NCI-H2196 (cell line): Measurements from ENCODE around the gene LPCAT3.
"Not testable (repeated sequence)": the region's sequence is repeated elsewhere in the genome, so short reads cannot be mapped to it uniquely, and the experiment has no call there.

Experiments
- DNase-seq: peaks from one replicate; lab custom pipeline; 2025; ENCODE audit not compliant: unreplicated experiment; lab: John Stamatoyannopoulos, UW

Gene LPCAT3

DNA sequence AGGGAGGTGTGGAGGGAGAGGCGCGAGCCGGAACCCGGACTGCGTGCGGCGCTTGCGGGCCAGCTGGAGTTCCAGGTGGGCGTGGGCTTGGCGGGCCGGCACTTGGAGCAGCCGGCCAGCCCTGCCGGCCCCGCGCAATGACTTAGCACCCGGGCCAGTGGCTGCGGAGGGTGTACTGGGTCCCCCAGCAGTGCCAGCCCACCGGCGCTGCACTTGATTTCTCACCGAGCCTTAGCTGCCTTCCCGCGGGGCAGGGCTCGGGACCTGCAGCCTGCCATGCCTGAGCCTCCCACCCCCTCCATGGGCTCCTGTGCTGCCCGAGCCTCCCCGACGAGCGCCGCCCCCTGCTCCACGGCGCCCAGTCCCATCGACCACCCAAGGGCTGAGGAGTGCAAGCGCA is 19.1 kb upstream of the LPCAT3 start:
- DNase-seq: not testable (repeated sequence)

DNA sequence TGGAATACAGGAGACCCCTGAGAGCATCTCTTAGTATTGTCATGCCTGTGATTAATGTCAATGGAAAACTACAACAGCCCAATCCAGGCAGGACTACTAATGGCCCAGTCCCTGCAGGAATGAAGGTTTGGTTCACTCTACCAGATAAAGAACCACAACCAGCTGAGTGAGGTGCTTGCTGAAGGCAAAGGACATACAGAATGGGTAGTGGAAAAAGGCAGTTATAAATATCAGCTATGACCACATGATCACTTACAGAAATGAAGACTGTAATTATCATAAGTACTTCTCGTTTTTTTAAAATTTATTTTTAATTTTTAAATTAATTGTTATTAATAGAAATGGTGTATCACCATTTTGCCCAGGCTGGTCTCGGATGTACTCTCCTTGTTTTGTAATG is 17.2 kb upstream of the LPCAT3 start:
- DNase-seq: no peak

DNA sequence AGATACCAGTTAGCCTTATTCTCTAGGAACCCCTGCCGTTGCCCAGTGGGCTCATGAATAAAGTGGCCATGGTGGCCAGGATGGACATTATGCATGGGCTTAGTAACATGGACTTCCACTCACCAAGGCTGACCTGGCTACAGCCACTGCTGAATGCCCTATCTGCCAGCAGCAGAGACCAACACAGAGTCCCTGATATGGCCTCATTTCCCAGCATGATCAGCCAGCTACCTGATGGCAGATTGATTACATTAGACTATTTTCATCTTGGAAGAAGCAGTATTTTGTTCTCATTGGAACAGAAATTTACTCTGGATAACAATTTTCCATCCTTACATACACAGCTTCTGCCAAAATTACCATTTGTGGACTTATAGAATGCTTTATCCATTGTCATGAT is 16.2 kb upstream of the LPCAT3 start:
- no peak for DNase-seq

DNA sequence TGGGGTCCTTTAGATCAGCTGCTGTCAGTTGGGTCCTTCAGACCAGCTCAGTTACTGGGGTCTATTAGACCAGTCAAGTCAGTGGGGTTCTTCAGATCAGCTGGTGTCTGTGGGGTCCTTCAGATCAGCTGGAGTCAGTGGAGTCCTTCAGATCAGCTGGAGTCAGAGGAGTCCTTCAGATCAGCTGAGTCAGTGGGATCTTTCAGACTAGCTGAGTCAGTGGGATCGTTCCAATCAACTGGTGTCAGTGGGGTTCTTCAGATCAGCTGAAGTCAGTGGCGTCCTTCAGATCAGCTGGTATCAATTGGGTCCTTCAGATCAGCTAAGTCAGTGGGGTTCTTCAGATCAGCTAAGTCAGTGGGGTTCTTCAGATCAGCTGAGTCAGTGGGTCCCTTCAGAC is 14.7 kb upstream of the LPCAT3 start:
- DNase-seq: no peak

DNA sequence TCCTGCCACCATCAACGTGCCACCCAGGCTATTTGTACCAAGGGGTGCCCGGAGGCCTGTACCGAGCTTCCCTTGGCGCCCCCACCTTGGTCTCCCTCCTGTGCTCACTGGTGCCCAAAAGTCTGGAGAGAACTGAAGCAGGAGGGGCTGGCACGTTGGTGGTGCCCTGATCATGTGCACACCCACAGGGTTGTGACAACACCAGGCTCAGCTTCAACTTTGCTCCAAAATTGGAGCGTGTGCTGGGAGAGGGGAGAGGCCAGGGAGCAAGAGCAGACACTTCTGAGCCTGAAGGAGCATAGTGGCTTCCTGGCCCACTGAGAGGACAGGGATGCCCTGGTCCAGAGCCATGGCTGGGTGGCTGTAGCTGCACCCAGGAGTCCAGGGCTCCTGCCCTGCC is 13.0 kb upstream of the LPCAT3 start:
- DNase-seq: no peak

DNA sequence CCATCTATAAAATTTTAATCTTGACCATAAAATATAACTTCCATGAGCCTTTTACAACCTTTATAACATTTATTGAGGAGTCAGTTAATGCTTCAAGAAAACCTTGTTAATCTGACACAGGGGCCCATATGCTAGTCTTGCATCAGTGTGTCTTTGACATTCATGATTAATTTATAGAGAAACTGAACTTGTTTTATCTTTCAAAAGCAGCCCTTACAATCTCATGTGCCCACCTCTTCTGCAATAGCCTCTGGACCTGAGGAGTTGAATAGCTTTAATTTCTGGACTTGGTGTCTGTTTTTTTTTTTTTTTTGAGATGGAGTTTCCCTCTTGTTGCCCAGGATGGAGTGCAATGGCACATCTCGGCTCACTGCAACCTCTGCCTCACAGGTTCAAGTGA is 8.6 kb upstream of the LPCAT3 start:
- DNase-seq: no peak

DNA sequence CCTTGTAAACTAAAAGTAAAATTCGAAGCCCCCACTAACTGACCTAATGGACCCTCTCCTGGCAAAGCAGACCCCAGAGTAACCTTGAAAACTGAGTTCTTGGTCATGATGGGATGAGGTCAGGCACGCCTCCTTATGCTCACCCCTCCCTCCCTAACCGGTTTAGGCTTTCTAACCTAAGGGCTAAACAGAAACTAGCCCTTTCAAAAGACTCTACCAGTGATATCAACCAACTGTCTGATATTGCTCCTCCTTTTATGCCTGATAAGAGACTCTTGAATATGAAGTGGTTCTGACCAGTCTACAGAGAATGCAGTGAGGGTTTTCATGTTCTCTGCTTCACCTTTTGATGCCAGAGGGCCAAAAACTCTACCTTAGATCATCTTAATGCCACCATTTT is 4.8 kb upstream of the LPCAT3 start:
- no peak for DNase-seq

DNA sequence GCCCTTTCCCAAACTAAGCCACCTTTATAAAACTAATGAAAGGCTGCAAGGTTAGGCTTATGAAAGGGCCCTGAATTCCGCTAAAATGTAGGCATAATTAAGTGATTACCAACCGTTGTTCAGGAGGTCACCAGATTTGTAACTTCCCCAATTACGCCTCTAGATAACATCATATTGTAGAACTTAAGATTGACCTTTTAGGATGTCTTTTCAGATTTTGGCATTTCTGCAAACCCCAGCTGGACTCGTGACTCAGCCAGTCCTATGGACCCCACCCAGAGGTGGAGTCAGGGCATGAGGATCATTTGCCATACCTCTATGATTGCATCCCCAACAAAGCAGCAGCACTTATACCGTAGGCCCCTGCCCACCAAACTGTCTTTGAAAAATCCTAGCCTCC is 3.7 kb upstream of the LPCAT3 start:
- no peak for DNase-seq

DNA sequence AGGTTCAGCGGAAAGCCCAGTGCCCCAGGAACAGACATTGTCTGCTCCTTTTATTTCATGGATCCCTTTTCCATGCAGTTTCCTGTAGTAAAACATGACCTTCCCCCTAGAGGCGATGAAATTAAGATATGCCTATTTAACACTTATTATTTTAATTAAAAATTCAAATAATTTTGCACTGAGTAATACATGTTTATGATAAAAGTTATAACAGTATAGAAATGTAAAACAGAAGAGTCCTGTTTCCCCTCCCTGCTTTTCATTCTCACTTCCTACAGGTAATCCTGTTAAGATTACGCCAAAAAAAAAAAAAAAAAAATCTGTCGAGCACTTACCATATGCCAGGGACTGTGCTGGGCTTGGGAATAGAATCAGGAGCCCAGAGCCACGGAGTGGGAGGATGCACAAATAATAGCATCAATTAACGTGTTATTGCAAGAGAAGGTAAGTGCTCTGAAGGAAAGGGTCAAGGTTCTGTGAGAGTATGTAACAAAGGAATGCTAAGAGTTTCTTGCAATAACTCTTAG is 830 bp upstream of the LPCAT3 start:
- DNase-seq: no peak

DNA sequence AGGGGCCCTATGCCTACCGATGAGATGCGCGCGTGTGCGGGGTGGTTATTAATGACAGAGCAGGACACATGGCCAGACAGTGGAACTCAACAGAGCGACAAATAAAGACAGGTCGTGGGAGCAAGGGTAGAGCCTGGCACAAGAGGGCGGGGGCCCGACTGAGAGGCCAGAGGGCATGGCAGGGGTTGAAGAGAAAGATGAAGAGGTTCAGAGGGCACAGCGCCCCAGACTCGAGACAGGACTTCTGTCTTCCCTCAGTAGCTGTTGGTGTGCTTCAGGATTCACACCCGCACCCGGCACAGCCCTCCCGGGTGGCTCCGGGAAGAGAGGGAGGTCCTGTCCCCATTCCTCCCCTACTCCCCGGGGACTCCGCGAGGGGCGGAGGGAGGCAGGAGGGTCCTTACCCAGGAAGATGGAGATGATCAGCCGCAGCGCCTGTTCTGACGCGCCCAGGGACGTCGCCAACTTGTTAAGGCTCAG is 366 bp downstream of the LPCAT3 start:
- no peak for DNase-seq

DNA sequence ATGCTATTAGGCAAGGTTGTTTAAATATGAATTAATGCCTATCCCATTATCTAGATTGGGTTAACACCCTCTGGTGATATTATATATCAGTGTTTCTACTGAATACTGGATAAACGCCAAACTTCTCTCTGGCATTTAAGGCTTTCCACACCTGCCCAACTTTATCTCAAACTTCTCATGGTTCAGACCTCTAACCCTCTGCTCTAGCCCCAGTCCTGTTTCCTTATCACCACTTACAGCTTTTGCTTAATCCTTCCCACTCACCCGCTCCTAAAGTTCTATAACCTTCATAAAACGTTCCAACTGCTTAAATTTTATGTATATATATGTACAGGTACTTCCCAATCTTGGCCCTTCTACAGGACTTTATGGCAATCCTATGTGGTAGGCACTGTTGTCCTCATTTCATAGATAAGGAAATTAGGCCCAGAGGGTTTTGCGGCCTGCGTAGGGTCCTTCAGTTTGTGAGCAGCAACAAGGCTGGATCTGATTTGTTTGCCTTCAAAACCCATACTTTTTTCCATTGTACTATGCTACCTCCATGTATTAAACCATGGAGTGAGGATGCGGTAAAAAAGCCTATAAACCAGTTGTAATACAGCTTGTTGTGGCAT is 1.2 kb downstream of the LPCAT3 start:
- DNase-seq: no peak

DNA sequence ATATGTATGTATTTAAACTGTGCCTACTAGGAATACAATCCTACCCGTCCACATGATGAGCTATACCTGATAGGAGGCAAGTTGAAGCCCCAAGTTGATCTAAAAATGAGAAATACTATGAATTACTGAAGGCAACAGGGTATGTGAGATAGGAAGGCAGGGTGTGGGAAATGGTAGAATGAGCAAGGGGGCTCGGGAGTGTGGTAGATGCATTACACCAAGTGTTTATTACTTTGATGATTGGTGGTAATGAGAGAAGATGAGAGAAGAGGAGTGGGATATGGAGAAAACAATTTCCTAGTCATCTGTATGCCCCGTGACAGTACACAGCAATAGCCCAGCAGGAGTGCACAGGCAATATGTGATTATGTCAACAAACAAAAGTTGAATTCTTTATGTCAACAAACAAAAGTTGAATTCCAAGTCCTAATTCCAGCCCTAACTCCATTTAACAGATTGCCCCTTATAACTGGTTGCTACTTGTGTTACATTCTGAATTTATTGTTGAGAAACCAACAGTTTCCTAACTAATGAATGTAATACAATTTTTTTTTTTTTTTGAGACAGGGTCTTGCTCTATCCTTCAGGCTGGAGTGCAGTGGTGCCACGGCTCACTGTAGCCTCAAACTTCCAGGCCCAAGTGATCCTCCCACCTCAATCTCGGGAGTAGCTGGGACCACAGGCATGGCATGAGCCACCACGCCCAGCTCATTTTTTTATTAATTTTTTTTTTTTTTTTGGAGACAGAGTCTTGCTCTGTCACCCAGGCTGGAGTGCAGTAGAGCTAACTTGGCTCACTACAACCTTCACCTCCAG is 2.5 kb downstream of the LPCAT3 start:
- DNase-seq: no peak

DNA sequence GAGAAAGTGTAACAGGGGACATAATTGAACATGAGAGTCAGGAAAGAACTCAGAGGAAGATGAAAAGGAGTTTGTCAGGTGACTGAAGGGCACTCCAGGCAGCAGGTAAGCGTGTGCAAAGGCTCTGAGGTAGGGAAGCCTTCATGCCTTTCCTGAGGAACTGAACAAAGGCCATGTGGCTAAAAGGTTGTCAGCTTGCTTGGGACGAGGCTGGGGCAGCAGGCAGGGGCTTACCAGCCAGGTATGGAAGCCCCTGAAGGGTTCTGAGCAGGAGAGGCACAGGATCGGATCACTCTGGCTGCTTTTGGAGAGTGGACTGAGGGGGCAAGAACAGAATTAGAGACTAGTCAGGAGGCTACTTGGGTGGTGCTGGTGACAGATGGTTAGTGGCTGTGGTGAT is 5.2 kb downstream of the LPCAT3 start:
- no peak for DNase-seq

DNA sequence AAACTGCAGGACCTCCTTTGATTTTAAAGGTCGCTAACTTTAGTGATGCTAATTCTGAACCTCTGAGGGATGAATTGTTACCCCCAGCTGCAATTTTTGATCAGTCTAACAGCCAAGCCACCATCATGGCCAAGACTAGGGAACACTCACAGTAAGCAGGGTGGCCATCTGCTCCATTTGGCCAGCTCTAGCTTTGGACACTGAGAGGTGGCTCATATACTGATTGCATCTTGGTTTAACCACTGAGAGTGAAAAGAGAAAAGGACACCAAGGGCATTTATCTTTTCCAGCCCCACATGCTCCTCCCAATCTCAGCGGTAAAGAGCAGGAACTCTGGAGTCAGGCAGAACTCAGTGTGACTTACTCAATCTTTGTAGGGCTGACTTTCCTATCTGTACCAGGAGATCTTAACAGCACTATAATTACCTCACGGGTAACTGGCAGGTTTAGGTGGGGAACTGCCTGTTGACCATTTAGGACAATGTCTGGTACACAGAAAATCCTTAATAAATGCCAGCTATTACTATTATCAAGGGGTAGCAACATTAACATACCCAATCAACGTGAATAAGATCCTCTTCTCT is 6.2 kb downstream of the LPCAT3 start:
- DNase-seq: no peak

DNA sequence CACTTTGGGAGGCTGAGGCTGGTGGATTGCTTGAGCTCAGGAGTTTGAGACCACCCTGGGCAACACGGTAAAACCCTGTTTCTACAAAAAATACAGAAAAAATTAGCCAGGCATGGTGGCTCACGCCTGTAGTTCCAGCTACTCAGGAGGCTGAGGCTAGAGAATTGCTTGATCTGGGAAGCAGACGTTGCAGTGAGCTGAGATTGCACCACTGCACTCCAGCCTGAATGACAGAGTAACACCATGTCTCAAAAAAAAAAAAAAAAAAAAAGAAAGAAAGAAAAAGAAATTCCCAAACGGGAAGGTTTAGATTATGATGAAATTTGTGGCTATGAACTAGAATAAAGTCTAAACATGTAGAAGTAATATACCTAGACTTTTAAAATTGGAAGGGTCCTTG is 6.9 kb downstream of the LPCAT3 start:
- not testable (repeated sequence) for DNase-seq

DNA sequence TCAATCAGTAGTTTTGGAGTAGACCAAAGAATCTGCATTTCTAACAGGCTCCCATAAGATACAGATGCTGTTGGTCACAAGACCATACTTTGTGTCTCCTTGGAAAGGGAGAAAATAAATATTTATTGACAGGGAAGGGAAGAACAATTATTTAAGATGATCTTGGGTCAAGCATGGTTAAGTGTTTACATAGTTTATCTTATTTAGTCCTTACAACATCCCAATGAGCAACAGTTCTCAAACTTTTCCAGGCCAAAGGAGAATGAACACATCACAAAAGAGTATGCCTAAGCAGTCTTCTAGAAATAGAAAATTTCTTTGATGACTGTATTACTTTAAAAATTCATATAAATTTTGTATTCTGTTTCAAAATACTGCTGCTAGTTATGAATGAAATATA is 8.8 kb downstream of the LPCAT3 start:
- DNase-seq: no peak

DNA sequence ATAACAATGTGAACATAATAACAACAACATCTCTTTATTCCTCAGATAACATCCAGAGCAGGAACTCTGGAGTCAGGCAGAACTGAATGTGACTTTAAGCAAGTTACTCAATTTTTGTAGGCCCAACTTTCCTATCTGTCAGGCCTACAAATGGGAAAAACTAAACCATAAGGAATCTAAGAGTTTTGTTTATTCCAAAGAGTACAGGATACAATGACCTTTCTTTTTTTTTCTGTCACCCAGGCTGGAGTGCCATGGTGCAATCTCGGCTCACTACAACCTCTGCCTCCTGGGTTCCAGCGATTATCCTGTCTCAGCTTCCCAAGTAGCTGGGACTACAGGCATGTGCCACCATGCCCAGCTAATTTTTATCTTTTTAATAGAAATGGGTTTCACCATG is 9.4 kb downstream of the LPCAT3 start:
- DNase-seq: no peak

DNA sequence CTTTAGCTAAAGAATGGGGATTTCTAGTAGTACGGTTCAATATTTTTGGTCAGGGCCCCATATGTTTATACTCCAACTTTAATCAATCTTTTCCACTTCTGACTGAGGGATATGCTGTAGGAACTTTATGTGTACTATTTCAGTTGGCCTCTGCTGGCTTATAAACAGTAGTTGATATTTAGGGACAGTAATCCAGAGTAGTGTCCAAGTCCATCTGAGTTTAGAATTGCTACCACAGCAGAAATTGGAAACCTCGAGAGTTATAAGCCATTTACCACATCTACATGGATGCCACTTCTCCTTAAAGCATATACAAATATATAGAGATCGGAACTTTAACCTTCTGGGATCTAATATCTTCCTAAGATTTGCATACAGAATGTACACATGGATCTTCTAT is 11.6 kb downstream of the LPCAT3 start:
- DNase-seq: no peak

DNA sequence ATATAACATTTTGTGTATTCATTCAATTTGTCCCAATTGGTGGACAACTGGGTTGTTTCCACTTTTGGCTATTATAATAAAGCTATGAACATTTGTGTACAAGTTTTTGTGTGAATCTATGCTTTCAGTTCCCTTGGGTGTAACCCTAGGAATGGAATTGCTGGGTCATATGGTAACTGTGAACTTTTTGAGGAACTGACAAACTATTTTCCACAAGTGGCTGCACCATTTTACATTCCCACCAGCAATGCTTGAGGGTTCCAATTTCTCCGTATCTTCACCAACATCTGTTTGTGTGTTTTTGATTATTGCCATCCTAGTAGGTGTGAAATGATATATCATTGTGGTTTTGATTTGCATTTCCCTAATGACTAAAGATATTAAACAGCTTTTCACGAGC is 13.0 kb downstream of the LPCAT3 start:
- no peak for DNase-seq

DNA sequence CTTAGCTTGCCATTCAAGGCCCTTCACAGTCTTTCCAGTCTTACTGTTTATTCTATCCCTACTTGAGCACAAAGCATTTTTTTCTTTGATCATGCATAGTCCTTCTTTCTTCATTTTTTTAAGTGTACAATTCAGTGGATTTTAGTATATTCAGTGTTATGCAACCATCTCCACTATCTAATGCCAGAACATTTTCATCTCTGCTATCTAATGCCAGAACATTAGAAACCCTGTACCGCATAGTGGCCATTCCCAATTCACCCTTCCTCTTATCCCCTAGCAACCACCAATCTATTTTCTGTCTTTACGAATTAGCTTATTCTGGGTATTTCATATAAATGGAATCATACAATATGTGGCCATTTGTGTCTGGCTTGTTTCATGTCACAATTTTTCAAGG is 13.4 kb downstream of the LPCAT3 start:
- DNase-seq: no peak

DNA sequence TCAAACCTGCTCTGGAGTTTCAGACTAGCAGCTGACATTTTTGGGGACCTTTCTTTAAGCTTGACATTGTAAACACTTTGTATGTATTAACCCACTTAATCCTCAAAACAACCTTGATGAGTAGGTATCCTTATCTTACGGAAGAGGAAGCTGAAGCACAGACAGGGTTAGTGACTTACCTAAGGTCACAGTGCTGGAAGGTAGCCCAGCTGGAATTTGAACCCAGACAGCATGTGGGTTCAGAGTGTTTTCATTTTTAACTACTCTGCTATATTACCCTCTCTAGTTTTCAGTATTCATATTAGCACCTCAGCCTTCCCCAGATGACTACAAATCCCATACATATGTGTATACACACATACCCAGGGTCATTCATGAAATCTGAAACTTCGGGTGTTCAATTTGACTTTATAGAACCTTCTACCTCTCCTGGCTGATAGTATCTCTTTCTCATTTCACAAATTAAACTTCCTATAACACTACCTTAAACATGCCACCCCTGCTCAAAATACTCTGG is 13.9 kb downstream of the LPCAT3 start:
- DNase-seq: no peak
